GM19467 (cell line): ENCODE measurements around the gene DAGLB.

Experiments
- ATAC-seq: cut with Tn5 transposase; IDR thresholded peaks from one replicate; pipeline ENCODE4 v1.9.1; 2021; ENCODE audit warnings: mild to moderate bottlenecking, moderate library complexity; ENCODE audit not compliant: unreplicated experiment

DAGLB gene

GRCh38 chr7:6432781-6433180 lies 15.0 kb downstream of the DAGLB start:
- ATAC-seq, result no peak

- no peak for ATAC-seq
Measured at GRCh38 chr7:6430974-6431373, 16.8 kb downstream of the DAGLB start.

GRCh38 chr7:6430271-6430940 lies 17.3 kb downstream of the DAGLB start:
- ATAC-seq, result no peak

- ATAC-seq, result no peak
Measured at GRCh38 chr7:6425948-6426347, 21.8 kb downstream of the DAGLB start.

- no peak for ATAC-seq
Measured at GRCh38 chr7:6423942-6424701, 23.6 kb downstream of the DAGLB start.

GRCh38 chr7:6422926-6423632 lies 24.7 kb downstream of the DAGLB start:
- ATAC-seq, result no peak

DNA sequence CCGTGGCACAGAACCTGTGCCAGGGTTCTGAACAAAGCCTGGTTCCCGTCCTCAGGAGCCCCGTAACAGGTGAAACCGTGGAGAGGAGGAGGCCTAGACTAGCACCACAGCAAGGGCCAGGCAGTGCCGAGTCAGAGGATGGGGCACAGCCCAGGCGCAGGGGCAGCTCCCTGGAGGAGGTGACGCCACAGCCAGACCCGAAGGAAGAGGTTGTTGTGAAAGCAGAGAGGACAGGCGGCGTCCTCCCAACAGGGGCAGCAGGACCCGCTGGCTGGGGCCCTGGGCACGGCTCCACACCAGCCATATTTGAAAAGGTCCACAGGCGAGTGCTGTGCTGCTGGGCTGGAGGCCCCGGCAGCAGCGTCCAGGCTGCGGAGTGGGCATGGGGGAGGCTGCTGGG lies 25.7 kb downstream of the DAGLB start:
- ATAC-seq, result no peak

DNA sequence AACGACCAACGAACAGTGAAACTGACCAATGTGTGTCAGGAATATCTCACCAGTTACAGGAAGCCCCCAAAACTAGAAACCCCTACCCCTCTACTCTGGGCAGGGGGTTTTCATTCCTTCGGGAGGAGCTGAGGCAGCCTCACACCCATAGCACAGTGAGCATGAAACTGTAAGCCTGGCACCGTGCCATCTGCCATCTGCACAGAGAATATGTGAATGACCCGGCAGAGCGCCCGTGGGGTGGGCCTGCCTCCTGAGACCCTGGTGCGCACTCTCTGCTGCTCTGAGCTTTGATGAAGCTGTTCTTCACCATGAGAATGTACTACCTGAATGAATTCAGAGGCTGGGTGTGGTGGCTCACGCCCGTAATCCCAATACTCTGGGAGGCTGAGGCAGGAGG lies 27.1 kb downstream of the DAGLB start:
- no peak for ATAC-seq

DNA sequence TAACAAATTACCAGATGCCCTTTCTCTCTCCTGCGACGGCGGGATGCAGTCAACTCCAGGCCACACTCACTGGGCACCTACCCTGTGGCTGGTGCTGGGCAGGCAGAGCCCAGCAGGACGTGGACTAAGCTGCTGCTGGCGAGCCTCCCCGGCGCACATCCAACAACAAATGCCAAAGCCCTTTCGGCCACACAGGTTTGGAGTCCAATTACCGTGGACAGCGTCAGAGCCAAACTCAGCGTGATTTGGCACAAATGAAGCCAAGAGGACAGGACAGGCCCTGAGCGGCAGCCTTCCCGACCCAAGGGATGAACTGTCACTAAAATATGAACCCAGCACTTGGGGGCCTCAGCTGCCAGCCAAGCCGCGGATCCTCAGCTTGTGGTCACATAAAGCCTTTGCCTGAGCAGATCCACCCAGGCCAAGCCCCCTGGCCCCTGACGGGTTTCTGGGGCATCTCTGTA lies 28.4 kb downstream of the DAGLB start:
- ATAC-seq, result no peak

GRCh38 chr7:6417408-6417807 lies 30.3 kb downstream of the DAGLB start:
- ATAC-seq, result no peak

DNA sequence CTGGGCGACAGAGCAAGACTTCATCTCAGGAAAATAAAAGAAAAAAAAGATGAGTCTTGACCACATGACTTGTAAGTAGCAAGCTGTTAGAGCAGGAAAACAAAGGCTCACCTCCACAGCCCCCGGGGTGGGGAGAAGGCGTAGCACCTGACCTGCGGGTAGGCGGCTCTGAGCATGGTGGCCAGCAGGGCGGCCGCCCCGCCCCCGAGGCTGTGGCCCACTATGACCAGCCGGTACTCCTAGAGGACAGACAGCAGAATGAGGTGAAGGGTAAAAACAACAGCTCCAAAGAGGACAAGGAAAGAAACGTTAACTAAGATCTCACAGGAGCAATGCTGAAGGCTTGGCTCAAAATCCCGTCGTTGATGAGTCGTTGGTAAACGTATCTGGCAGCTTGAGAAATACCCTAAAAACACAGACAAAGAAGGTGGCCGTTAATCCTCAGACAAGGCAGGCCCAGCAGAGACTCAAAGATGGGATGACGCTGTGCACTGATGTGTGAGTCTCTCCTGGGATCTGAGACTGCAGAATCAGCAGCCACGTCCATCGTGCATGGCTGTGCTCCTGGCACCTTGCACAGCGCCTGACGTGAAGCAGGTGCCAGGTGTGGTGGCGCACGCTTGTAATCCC lies 31.1 kb downstream of the DAGLB start:
- ATAC-seq, result no peak

- no peak for ATAC-seq
Measured at GRCh38 chr7:6413637-6414036, 34.1 kb downstream of the DAGLB start.

GRCh38 chr7:6409944-6410693 lies 37.6 kb downstream of the DAGLB start:
- no peak for ATAC-seq

DNA sequence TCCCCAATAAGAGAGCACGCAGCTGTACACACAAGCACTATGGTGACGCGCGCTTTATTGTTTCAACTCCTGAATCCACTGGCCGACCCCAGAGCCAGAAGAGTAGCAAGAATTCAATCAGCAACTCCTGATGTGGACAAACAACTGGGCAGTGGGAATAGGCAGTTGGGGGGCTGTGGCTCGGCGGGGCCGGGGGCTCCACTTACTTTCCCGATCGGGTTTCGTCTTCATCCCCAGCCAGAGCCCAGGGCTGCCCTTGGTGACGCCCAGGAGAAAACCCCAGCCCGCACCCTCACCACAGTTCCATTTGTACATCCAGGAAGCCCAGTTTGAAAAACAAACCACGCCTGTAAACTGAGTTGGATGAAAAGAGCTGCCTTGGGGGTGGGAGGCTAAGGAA lies 38.7 kb downstream of the DAGLB start:
- no peak for ATAC-seq

DNA sequence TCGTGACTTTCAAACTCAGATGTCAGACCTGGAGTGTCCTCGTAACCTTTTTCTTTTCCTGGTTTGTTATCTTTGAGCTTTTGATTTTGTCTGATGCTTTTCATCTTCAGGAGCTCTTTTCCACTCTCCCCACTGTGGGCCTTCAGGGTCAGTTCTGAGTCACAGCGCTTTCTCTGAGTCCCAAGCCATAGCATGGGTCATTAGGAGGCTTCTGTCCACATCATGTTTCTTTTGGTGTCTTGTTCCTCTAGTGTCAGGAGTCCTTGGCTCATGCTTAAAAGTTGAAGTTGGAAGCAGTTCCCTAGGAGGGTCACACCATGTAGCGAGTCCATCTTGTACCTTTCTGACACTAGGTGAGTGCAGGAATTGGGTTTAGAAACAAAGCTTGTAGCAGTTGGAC lies 40.3 kb downstream of the DAGLB start:
- no peak for ATAC-seq

DNA sequence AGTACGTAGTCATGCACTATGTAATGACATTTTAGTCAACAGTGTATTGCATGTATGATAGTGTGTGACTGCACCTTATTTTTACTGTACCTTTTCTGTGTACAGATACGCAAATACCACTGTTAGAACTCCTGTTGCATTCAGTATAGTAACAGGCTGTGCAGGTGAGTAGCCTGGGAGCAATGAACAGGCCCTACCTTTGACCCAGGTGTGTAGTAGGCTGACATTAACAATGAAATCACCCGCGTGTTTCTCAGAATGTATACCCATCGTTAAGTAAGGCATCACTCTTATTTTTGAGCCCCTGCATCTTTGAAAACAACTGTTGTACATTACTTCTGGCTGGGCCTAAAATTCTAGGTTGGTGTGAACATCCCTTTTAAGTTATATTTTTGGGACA lies 41.6 kb downstream of the DAGLB start:
- ATAC-seq, result no peak

DNA sequence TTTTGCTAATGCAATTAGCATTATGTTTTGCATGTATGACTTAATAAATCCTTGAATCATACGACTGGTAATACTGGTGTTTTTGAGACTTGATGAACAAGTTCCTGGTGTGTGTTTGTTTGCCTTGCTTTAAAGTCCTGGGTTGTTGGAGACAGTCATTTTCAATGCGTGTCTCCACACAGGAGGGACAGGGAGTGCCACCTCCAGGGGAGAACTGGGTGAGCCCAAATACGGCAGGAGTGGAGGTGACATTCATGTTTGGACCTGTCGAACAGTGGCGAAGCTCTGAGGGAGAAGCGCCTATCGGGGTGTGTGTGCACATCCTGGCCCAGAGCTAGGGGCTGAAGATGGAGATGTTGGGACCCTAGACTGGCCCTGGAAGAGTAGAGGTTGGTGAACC lies 43.8 kb downstream of the DAGLB start:
- ATAC-seq, result no peak

DNA sequence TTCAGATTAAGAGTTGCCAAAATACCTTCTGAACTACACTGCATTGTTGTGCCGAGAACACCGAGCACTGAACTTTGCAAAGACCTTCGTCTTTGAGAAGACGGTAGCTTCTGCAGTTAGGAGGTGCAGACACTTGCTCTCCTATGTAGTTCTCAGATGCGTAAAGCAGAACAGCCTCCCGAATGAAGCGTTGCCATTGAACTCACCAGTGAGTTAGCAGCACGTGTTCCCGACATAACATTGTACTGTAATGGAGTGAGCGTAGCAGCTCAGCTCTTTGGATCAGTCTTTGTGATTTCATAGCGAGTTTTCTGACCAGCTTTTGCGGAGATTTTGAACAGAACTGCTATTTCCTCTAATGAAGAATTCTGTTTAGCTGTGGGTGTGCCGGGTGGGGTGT lies 45.0 kb downstream of the DAGLB start:
- no peak for ATAC-seq

- ATAC-seq, result no peak
Measured at GRCh38 chr7:6402041-6402440, 45.7 kb downstream of the DAGLB start.

- no peak for ATAC-seq
Measured at GRCh38 chr7:6401536-6401935, 46.2 kb downstream of the DAGLB start.
